ENCODE data around the gene EED.

DNA sequence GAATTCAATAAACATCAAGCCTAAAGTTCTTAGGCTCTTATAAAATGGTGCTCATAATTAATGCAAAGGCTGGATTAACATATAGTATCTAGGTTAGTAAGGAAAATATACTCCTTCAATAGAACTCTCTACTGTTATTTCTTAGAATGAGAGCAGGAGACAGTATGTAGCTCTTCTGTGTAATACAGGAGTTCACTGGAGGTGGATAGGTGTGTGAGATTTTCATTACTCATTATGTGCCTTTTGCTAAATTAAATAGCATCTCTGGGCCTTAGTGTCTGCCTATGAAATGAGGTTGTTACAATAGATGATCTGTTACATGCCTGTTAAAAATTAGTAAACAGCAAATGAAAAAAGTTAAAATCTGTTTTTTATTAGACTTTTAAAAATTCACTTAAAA is 20.6 kb downstream of the EED start:
- TF ChIP-seq, protein P1, sequence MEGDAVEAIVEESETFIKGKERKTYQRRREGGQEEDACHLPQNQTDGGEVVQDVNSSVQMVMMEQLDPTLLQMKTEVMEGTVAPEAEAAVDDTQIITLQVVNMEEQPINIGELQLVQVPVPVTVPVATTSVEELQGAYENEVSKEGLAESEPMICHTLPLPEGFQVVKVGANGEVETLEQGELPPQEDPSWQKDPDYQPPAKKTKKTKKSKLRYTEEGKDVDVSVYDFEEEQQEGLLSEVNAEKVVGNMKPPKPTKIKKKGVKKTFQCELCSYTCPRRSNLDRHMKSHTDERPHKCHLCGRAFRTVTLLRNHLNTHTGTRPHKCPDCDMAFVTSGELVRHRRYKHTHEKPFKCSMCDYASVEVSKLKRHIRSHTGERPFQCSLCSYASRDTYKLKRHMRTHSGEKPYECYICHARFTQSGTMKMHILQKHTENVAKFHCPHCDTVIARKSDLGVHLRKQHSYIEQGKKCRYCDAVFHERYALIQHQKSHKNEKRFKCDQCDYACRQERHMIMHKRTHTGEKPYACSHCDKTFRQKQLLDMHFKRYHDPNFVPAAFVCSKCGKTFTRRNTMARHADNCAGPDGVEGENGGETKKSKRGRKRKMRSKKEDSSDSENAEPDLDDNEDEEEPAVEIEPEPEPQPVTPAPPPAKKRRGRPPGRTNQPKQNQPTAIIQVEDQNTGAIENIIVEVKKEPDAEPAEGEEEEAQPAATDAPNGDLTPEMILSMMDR (IDR thresholded peaks at IDR 0.05): no peak
- no peak for TF ChIP-seq POLR2A (IDR thresholded peaks at IDR 0.05)

Data from thyroid gland (tissue), 4 donors.